Endothelial cell of umbilical vein (primary cell): ENCODE results near the gene TNIK. TPM values are rescaled to one million over a fixed set of nuclear protein-coding genes. Genes with fewer than 3 reads are reported as not detected.

Experiments
- BruUV-seq: library from RNA; stranded (reverse); fragments of 400-500 nt; replicated peaks from 2 replicates; lab custom pipeline; 2021; lab: Mats Ljungman, UMichigan
- CTCF ChIA-PET: fragments of 300-600, 350-600 bp; sonication (Branson Sonifier 250); formaldehyde crosslinking; loops from one replicate; lab custom pipeline; 2021; ENCODE audit warnings: antibody characterized with exemption, inconsistent platforms; lab: Charles Lee
- POLR2A ChIA-PET: fragments of 300-600, 350-600 bp; sonication (Branson Sonifier 250); formaldehyde crosslinking; loops from one replicate; lab custom pipeline; 2021; ENCODE audit warnings: antibody characterized with exemption, inconsistent platforms; lab: Charles Lee
- DNase-seq: peaks from one replicate; pipeline ENCODE4 v3.0.0-alpha.2; 2011; ENCODE audit warnings: low read depth, low spot score
- FAIRE-seq: peaks from 2 replicates; lab custom pipeline; 2011; peaks lifted over from hg19 to GRCh38; lab: Jason Lieb, UNC
- H2AFZ ChIP-seq: 2 replicates; pipeline ENCODE4 v1.6.0; 2012; ENCODE audit warnings: low read depth, low read length, control low read depth, inconsistent platforms
- H3K27ac ChIP-seq: 2 replicates; pipeline ENCODE4 v1.5.1; 2011; ENCODE audit warnings: low read depth, mild to moderate bottlenecking, control low read depth, low read length, moderate library complexity; ENCODE audit not compliant: insufficient read depth
- H3K27me3 ChIP-seq, 2 experiments: 2 replicates each; pipeline versions ENCODE4 v1.6.0 to v1.6.1; 2011; ENCODE audit warnings: low read length in 2 of 2, mixed read lengths in 1 of 2; ENCODE audit not compliant: control insufficient read depth in 2 of 2, insufficient read depth in 2 of 2
- H3K36me3 ChIP-seq, 2 experiments: 2 replicates in 1 of 2; 3 replicates in 1 of 2; pipeline ENCODE4 v1.5.1; 2011; ENCODE audit warnings: low read length in 2 of 2, mild to moderate bottlenecking in 1 of 2, moderate library complexity in 1 of 2; ENCODE audit not compliant: control insufficient read depth in 2 of 2, insufficient read depth in 2 of 2; ENCODE audit errors: extremely low read depth in 1 of 2
- H3K4me1 ChIP-seq: 3 replicates; pipeline ENCODE4 v1.5.1; 2011; ENCODE audit warnings: mild to moderate bottlenecking, low read length; ENCODE audit not compliant: control insufficient read depth, insufficient read depth; ENCODE audit errors: extremely low read depth
- H3K4me2 ChIP-seq: 2 replicates; pipeline ENCODE4 v1.6.1; 2011; ENCODE audit warnings: low read length, control low read depth, mixed read lengths; ENCODE audit not compliant: insufficient read depth
- H3K4me3 ChIP-seq, 3 experiments: fragments of 200-600 bp in 1 of 3; sonication (generic), shearing (Covaris generic) in 1 of 3; replicated peaks in 1 of 3; 2 replicates each; pipeline ENCODE4 v1.5.1; 2011 to 2016; ENCODE audit warnings: control low read depth in 3 of 3, low read length in 3 of 3, mild to moderate bottlenecking in 2 of 3, inconsistent platforms in 1 of 3, low read depth in 1 of 3, moderate library complexity in 1 of 3; ENCODE audit not compliant: insufficient read depth in 1 of 3
- H3K79me2 ChIP-seq: 2 replicates; pipeline ENCODE4 v1.6.0; 2012; ENCODE audit warnings: low read length, inconsistent platforms; ENCODE audit not compliant: control insufficient read depth, insufficient read depth
- H3K9ac ChIP-seq: replicated peaks from 2 replicates; pipeline ENCODE3; 2011; ENCODE audit warnings: low read length, control low read depth; ENCODE audit not compliant: insufficient read depth; ENCODE audit errors: extremely low read depth
- H3K9me1 ChIP-seq: replicated peaks from 3 replicates; pipeline ENCODE4 v1.6.0; 2011; ENCODE audit warnings: mild to moderate bottlenecking, low read length; ENCODE audit not compliant: control insufficient read depth, insufficient read depth; ENCODE audit errors: extremely low read depth
- H3K9me3 ChIP-seq: replicated peaks from 2 replicates; pipeline ENCODE4 v1.5.1; 2012; ENCODE audit warnings: low read length, inconsistent platforms; ENCODE audit not compliant: control insufficient read depth, insufficient read depth
- H4K20me1 ChIP-seq: replicated peaks from 2 replicates; pipeline ENCODE3; 2011; ENCODE audit warnings: mild to moderate bottlenecking, low read length; ENCODE audit not compliant: control insufficient read depth, insufficient read depth; ENCODE audit errors: extremely low read depth
- EZH2 ChIP-seq: IDR thresholded peaks from 2 replicates; pipeline ENCODE4 v1.6.1; 2012; ENCODE audit warnings: borderline replicate concordance, low read depth, mild to moderate bottlenecking, moderate library complexity, low read length, inconsistent platforms; ENCODE audit not compliant: severe bottlenecking
- FOS ChIP-seq: IDR thresholded peaks from 2 replicates; pipeline ENCODE4 v1.6.1; 2011; ENCODE audit warnings: mild to moderate bottlenecking, low read length, moderate library complexity, borderline replicate concordance; ENCODE audit not compliant: insufficient read depth
- GATA2 ChIP-seq: IDR thresholded peaks from 2 replicates; pipeline ENCODE4 v1.7.0; 2011; ENCODE audit warnings: low read depth, mild to moderate bottlenecking, moderate library complexity, mixed read lengths, low read length; ENCODE audit not compliant: insufficient read length, insufficient read depth
- JUN ChIP-seq: IDR thresholded peaks from 2 replicates; pipeline ENCODE4 v1.6.1; 2011; ENCODE audit warnings: borderline replicate concordance, low read depth; ENCODE audit not compliant: insufficient read length, insufficient read depth
- MYC ChIP-seq: IDR thresholded peaks from one replicate; pipeline ENCODE4 v1.6.1; 2011; ENCODE audit warnings: mild to moderate bottlenecking, low read depth, low read length
- POLR2A ChIP-seq: IDR thresholded peaks from 2 replicates; pipeline ENCODE4 v1.6.1; 2012; ENCODE audit warnings: low read depth, mild to moderate bottlenecking, control low read depth, low read length
- POLR2AphosphoS5 ChIP-seq: IDR thresholded peaks from 2 replicates; pipeline ENCODE4 v1.6.1; 2012; ENCODE audit warnings: low read depth, mild to moderate bottlenecking, control low read depth, low read length, moderate library complexity; ENCODE audit not compliant: insufficient read depth
- dilution Hi-C: fragments of 300-500 bp; cut with MboI; formaldehyde crosslinking; loops from one replicate; pipeline ENCODE4 v1.15.0; 2019; ENCODE audit warnings: low sequenced_read_pairs; ENCODE audit not compliant: extremely low pct_ligation_motif_present
- intact Hi-C: fragments of 100-400 bp; cut with micrococcal nuclease; formaldehyde crosslinking; loops from one replicate; pipeline ENCODE4 v1.10.0; 2022
- polyA plus RNA-seq, 4 experiments: library from polyadenylated mRNA; depleted of rRNA in 3 of 4; stranded (reverse) in 3 of 4; unstranded in 1 of 4; fragments of >200 nt; gene quantifications; 2 replicates each; pipeline versions ENCODE4 v1.2.1 to v1.2.3, GENCODE V29; 2011 to 2012; ENCODE audit warnings: missing spikeins in 1 of 4
- total RNA-seq: library from RNA; stranded (reverse); gene quantifications from 2 replicates; pipeline ENCODE4 v1.2.3, GENCODE V29; 2021
- TF ChIP-seq, protein P1 (sequence below): IDR thresholded peaks from 2 replicates; pipeline ENCODE4 v1.6.1; 2011; ENCODE audit not compliant: insufficient read depth, insufficient read length
- TF ChIP-seq, protein P2 (sequence below), 2 donors: IDR thresholded peaks; 1 replicate in 1 of 2; 2 replicates in 1 of 2; pipeline ENCODE4 v1.5.1; 2011; ENCODE audit warnings: low read length in 2 of 2, mild to moderate bottlenecking in 2 of 2, moderate library complexity in 2 of 2, control low read depth in 1 of 2, inconsistent platforms in 1 of 2, low read depth in 1 of 2; ENCODE audit not compliant: insufficient read depth in 1 of 2; ENCODE audit errors: extremely low read depth in 1 of 2

The TNIK gene
- total and polyA plus RNA-seq, 2 donors (not counting 3 experiments of a cell fraction or from before 2014, with no cell fraction given) = 10.9 to 39.7 TPM

DNA sequence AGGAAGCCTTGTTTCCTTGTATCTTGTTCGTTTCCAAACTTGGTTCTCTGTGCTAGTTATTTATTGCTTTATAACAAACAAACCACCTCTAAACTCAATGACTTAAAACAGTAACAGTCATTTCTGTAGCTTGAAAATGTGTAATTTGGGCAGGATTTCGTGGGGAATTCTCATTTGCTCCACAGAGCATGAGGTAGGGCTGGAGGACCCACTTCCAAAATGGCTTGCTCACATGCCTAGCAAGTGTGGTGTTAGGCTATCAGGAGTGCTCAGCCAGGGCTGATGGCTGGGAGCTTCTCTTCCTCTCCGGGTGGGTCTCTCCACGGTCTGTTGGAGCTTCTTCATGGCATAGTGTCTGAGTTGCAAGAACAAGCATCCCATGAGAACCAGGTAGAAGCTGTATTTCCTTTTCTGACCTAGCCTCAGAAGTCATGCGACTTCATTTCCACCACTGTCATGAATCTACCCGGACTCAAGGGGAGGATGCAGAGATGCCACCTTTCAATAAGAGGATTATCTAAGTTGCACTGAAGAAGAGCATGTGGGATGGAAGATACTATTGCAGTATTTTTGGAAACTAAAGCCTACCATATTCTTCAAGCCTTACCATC is 8.2 kb upstream of the TNIK start:
- H3K79me2 ChIP-seq = no peaks in the 10 kb centered on the region
- no peaks in the 10 kb centered on the region for H4K20me1 ChIP-seq
- no peak overlapping the region for H3K4me3 ChIP-seq
- H3K9me1 ChIP-seq = no peaks in the 10 kb centered on the region
- DNase-seq (no peak), FAIRE-seq (no peak)
- no TSS peak for BruUV-seq
- no peak for TF ChIP-seq POLR2AphosphoS5
- TF ChIP-seq, protein P1, sequence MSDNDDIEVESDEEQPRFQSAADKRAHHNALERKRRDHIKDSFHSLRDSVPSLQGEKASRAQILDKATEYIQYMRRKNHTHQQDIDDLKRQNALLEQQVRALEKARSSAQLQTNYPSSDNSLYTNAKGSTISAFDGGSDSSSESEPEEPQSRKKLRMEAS = no peak
- no peak for TF ChIP-seq POLR2A
- no peak for TF ChIP-seq EZH2
- TF ChIP-seq MYC = no peak
- no peak for TF ChIP-seq GATA2
- TF ChIP-seq, protein P2, sequence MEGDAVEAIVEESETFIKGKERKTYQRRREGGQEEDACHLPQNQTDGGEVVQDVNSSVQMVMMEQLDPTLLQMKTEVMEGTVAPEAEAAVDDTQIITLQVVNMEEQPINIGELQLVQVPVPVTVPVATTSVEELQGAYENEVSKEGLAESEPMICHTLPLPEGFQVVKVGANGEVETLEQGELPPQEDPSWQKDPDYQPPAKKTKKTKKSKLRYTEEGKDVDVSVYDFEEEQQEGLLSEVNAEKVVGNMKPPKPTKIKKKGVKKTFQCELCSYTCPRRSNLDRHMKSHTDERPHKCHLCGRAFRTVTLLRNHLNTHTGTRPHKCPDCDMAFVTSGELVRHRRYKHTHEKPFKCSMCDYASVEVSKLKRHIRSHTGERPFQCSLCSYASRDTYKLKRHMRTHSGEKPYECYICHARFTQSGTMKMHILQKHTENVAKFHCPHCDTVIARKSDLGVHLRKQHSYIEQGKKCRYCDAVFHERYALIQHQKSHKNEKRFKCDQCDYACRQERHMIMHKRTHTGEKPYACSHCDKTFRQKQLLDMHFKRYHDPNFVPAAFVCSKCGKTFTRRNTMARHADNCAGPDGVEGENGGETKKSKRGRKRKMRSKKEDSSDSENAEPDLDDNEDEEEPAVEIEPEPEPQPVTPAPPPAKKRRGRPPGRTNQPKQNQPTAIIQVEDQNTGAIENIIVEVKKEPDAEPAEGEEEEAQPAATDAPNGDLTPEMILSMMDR (IDR thresholded peaks at IDR 0.05; ENCODE audit: extremely low read depth in 1 of 2, insufficient read depth in 1 of 2, low read depth in 1 of 2, low read length in 2 of 2) = no peak
- TF ChIP-seq JUN = no peak
- TF ChIP-seq FOS = no peak
- POLR2A ChIA-PET = no interaction called here
- CTCF ChIA-PET = interaction anchor here (1.1 to 1.3 kb wide), 2 partner anchors 11 to 22 kb away, joined by 3 read pairs; no protein-coding TSS in a partner anchor
- H3K9ac ChIP-seq = no peak overlapping the region
- H2AFZ ChIP-seq = no peak overlapping the region
- no peaks in the 10 kb centered on the region for H3K36me3 ChIP-seq
- no peaks in the 10 kb centered on the region for H3K27me3 ChIP-seq
- H3K4me2 ChIP-seq = no peak overlapping the region
- dilution Hi-C loops (no loop called here), intact Hi-C loops (loop anchor here (10.0 kb wide), 1 partner anchor 504 kb away; no protein-coding TSS in a partner anchor)
- no peaks in the 10 kb centered on the region for H3K4me1 ChIP-seq
- no peak overlapping the region for H3K27ac ChIP-seq
- H3K9me3 ChIP-seq = no peaks in the 10 kb centered on the region
